Naive thymus-derived CD8-positive, alpha-beta T cell (primary cell): Measurements from ENCODE around the gene ARHGAP8. TPM values are rescaled to one million over a fixed set of nuclear protein-coding genes. Genes with fewer than 3 reads are reported as not detected.

Experiments
- polyA plus RNA-seq, 3 donors: library from polyadenylated mRNA; unstranded; fragments of 300-500 nt; fragmentation: Illumina TruSeq; gene quantifications; one replicate each; pipeline ENCODE4 v1.2.3, GENCODE V29; 2021
- total RNA-seq, 8 experiments: library from RNA in 2 of 8; stranded (reverse) in 2 of 8; gene quantifications; one replicate each; pipeline ENCODE4 v1.2.3 and lab custom pipeline; 2021 to 2026

ARHGAP8 gene
- total and polyA plus RNA-seq, 5 experiments from 2014 or later = 0.19 to 4.8 (median 2.5) TPM; not detected in 2

Other genes with a start within 250 kb of the ARHGAP8 start
- gene PRR5, start 50.4 kb upstream of the ARHGAP8 start, total RNA-seq = 10 to 100 TPM; 85.3 to 86.3 TPM
- 100 to 1,000 TPM in 1 of 3 donors, 10 to 100 TPM in 2; 75.2 to 107 (median 83.3) TPM for gene PRR5, start 50.4 kb upstream of the ARHGAP8 start, polyA plus RNA-seq